Fibroblast of pulmonary artery (primary cell): ENCODE data around the gene EXOC1L.

Experiments used
- DNase-seq: peaks from one replicate; pipeline ENCODE4 v3.0.0-alpha.2; 2010; ENCODE audit warnings: low read depth
- H3K4me3 ChIP-seq: replicated peaks from 2 replicates; pipeline ENCODE4 v1.5.1; 2011; ENCODE audit warnings: low read depth, mild to moderate bottlenecking, control low read depth, low read length, moderate library complexity
- CTCF ChIP-seq: IDR thresholded peaks from 2 replicates; pipeline ENCODE4 v1.5.1; 2011; ENCODE audit warnings: mild to moderate bottlenecking, control low read depth, low read length, inconsistent platforms; ENCODE audit errors: missing control alignments

EXOC1L gene

DNA sequence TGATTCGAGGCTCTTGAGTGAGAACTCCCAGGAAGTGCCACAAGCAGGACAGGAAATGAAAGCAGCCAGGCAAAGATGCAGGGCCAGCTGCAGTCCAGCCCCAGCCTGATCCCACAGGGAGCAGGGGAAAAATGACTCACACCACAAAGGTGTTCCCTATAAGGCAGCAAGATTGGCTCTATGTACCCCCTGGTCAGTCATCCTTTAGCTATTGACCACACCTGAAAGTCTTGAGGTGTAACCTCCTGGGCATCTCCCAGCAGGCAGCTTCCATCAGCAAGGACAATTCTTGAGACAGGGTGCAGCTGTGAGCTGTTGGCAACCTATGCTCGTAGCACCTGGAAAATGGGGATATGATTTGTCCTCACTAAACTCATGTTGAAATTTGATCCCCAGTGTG, 27.9 kb upstream of the EXOC1L start:
- DNase-seq = peak; percentile 27
- no peak overlapping the region for H3K4me3 ChIP-seq
- no peak for TF ChIP-seq CTCF

GRCh38 chr4:55793479-55793878, 26.1 kb upstream of the EXOC1L start:
- no peak for TF ChIP-seq CTCF
- peak overlapping the region; percentile 13 for H3K4me3 ChIP-seq
- DNase-seq = no peak

DNA sequence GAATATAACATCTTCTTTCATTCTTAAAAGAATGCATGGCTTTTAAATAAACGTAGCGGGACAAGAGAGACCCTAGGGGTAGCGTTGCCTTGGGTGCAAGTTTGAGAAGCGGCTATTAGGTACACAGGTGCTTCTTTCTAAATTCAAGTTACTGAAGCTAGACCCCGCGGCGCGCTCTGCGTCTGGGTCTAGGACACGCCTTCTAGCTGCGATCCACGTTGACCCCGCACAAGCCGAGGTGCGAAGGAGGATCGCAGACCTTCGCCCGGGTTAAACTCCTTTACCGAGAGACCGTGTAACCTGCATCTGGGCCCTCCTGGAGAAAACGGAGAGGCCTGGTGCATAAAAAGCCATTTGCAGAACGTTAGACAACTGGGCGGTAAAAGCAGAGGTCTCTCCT, 25.5 kb upstream of the EXOC1L start:
- TF ChIP-seq CTCF = no peak
- no peak for DNase-seq
- no peak overlapping the region for H3K4me3 ChIP-seq

- no peak for DNase-seq
- no peak for TF ChIP-seq CTCF
- no peak overlapping the region for H3K4me3 ChIP-seq
These were observed 24.2 kb upstream of the EXOC1L start for GRCh38 chr4:55795341-55795740.

DNA sequence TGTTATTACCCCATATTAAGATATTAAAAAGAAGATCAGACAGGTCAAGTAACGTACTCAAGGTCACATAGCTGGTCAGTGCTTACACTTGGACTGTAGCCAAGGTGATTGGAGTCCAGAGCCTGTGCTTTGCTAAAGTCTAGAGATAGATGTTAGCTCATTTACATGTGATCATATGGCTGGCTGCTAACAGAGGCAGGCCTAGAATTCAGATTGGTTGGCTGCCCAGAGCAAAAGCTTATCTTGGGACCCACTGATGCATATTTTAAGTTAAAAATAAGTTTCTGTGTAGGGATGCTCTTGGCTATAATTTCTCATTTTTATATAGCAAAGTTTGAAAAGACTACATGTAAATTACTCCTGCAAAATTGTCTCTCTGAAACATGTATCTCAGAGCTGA, 18.1 kb upstream of the EXOC1L start:
- no peak overlapping the region for H3K4me3 ChIP-seq
- no peak for TF ChIP-seq CTCF
- DNase-seq = no peak

DNA sequence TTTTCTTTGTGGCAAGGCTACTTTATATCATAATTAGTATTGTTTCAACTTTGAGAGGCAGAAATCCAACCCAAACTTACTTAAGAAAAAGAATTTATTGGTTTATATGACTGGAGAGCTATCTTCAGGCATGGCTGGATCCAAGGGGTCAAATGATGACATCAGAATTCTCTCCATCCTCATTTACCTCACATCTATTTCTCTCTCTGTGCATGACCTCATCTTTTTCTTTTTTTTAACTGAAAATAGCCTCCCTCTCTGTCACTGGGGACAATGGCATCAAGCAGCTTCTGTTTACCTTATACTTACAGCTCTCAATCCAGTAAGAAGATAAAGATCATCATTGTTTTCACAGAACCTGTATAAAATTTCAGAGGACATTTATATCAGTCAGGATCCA, 12.0 kb upstream of the EXOC1L start:
- no peak overlapping the region for H3K4me3 ChIP-seq
- DNase-seq = no peak
- no peak for TF ChIP-seq CTCF

DNA sequence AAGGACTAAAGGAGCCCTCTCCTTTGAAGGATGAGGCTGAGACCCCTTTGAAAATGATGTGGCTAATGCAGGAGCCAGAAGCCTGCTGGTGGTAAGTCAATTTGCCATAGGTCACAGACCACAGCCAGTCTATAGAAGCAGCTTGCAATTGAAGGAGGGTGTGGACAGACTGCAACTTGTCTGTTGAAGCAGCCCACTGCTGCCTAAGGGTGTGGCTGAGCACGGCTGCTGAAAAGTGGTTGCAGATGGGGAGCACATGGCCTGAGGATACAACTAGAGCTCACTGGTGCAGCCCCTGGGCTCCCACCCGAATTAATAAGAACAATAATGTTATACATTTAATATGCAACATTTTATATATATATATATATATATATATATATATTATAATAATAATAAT, 11.4 kb upstream of the EXOC1L start:
- no peak for DNase-seq
- H3K4me3 ChIP-seq = no peak overlapping the region
- no peak for TF ChIP-seq CTCF
